A673 (cell line): ENCODE measurements around the gene TXNDC16. TPM values are rescaled to one million over a fixed set of nuclear protein-coding genes. Genes with fewer than 3 reads are reported as not detected.

Experiments
- BruUV-seq: library from RNA; stranded (reverse); fragments of 400-500 nt; replicated peaks from 2 replicates; lab custom pipeline; 2021; lab: Mats Ljungman, UMichigan
- CTCF ChIA-PET: fragments of 300-600 bp; sonication (Branson Sonifier 250); formaldehyde crosslinking; loops from one replicate; lab custom pipeline; 2022; ENCODE audit warnings: antibody characterized with exemption; lab: Charles Lee
- POLR2A ChIA-PET: fragments of 300-600 bp; sonication (Branson Sonifier 250); formaldehyde crosslinking; loops from one replicate; lab custom pipeline; 2022; ENCODE audit warnings: antibody characterized with exemption; ENCODE audit not compliant: low non-redundant PET; lab: Charles Lee
- DNase-seq: peaks from one replicate; pipeline ENCODE4 v3.0.0-alpha.2; 2015; ENCODE audit warnings: low spot score
- H3K27ac ChIP-seq: fragments of 200-600 bp; sonication (generic); 2 replicates; pipeline ENCODE4 v1.5.1; 2016; ENCODE audit warnings: mixed run types, low read depth, mild to moderate bottlenecking, mixed read lengths, antibody characterized with exemption, low read length; ENCODE audit not compliant: poor library complexity, severe bottlenecking
- H3K27me3 ChIP-seq: fragments of 200-600 bp; sonication (generic); replicated peaks from 2 replicates; pipeline ENCODE4 v1.6.1; 2017; ENCODE audit warnings: mixed run types, low read depth, mild to moderate bottlenecking, mixed read lengths, antibody characterized with exemption, low read length; ENCODE audit not compliant: insufficient read depth, poor library complexity
- H3K36me3 ChIP-seq: fragments of 200-600 bp; sonication (generic); 2 replicates; pipeline ENCODE4 v1.6.1; 2016; ENCODE audit warnings: mixed run types, mild to moderate bottlenecking, mixed read lengths, antibody characterized with exemption, low read length; ENCODE audit not compliant: insufficient read depth, poor library complexity, severe bottlenecking
- H3K4me1 ChIP-seq: fragments of 200-600 bp; sonication (generic); 2 replicates; pipeline ENCODE4 v1.6.1; 2017; ENCODE audit warnings: mixed run types, mild to moderate bottlenecking, mixed read lengths, antibody characterized with exemption, low read length; ENCODE audit not compliant: insufficient read depth, poor library complexity, severe bottlenecking
- H3K4me3 ChIP-seq: fragments of 200-600 bp; sonication (generic); 2 replicates; pipeline ENCODE4 v1.5.1; 2016; ENCODE audit warnings: low read depth, mixed run types, mild to moderate bottlenecking, mixed read lengths, low read length; ENCODE audit not compliant: poor library complexity, severe bottlenecking
- H3K9me3 ChIP-seq: fragments of 200-600 bp; sonication (generic); 2 replicates; pipeline ENCODE4 v1.6.1; 2016; ENCODE audit warnings: mixed run types, low read depth, mild to moderate bottlenecking, mixed read lengths, antibody characterized with exemption, low read length; ENCODE audit not compliant: poor library complexity, severe bottlenecking
- CTCF ChIP-seq: fragments of 300-800, 200-600 bp; sonication (generic); conservative IDR thresholded peaks from 2 replicates; pipeline ENCODE4 v1.5.1; 2017; ENCODE audit warnings: low read depth, mild to moderate bottlenecking, antibody characterized with exemption, low read length, moderate library complexity, mixed read lengths
- EZH2 ChIP-seq: fragments of 200-600 bp; sonication (generic); IDR thresholded peaks from 2 replicates; pipeline ENCODE4 v1.6.1; 2017; ENCODE audit warnings: borderline replicate concordance, low read depth, mild to moderate bottlenecking, mixed read lengths, antibody characterized with exemption, low read length; ENCODE audit not compliant: poor library complexity, severe bottlenecking
- intact Hi-C: fragments of 100-400 bp; cut with micrococcal nuclease; formaldehyde crosslinking; loops from one replicate; pipeline ENCODE4 v1.10.0; 2022; ENCODE audit not compliant: unreplicated experiment
- total RNA-seq: library from RNA; stranded (reverse); gene quantifications from 2 replicates; pipeline ENCODE4 v1.2.3, GENCODE V29; 2021

TXNDC16 gene
- total RNA-seq, 1 experiment from 2014 or later = 4.8 TPM

GRCh38 chr14:52485350-52485960 lies 66.8 kb downstream of the TXNDC16 start:
- TF ChIP-seq EZH2 (no peak), CTCF (no peak)
- no TSS peak for BruUV-seq
- no peak overlapping the region for H3K27ac ChIP-seq

GRCh38 chr14:52481864-52482263 lies 70.4 kb downstream of the TXNDC16 start:
- H3K36me3 ChIP-seq = no peaks in the 10 kb centered on the region
- CTCF ChIA-PET = no interaction called here
- POLR2A ChIA-PET = no interaction called here
- intact Hi-C loops = no loop called here
- H3K4me3 ChIP-seq = no peak overlapping the region
- no peak overlapping the region for H3K27ac ChIP-seq
- H3K27me3 ChIP-seq = no peaks in the 10 kb centered on the region
- no peak for DNase-seq
- TF ChIP-seq EZH2 = no peak
- TF ChIP-seq CTCF = no peak
- no peaks in the 10 kb centered on the region for H3K4me1 ChIP-seq
- no TSS peak for BruUV-seq
- H3K9me3 ChIP-seq = no peaks in the 10 kb centered on the region

More at GRCh38 chr14:52485350-52485960, 66.8 kb downstream of the TXNDC16 start:
- Histone ChIP-seq H3K4me3 (no peak overlapping the region), H3K27me3 (no peaks in the 10 kb centered on the region), H3K36me3 (no peaks in the 10 kb centered on the region), H3K9me3 (no peaks in the 10 kb centered on the region), H3K4me1 (no peaks in the 10 kb centered on the region)
- DNase-seq = no peak
- ChIA-PET CTCF (no interaction called here), POLR2A (interaction anchor here (0.7 kb wide), 1 partner anchor 458 kb away, joined by 3 read pairs; no protein-coding TSS in a partner anchor)
- intact Hi-C loops = no loop called here

- Histone ChIP-seq H3K4me3 (no peak overlapping the region), H3K36me3 (no peaks in the 10 kb centered on the region), H3K27ac (no peak overlapping the region), H3K4me1 (no peaks in the 10 kb centered on the region), H3K9me3 (no peaks in the 10 kb centered on the region), H3K27me3 (no peaks in the 10 kb centered on the region)
- TF ChIP-seq CTCF = peak; percentile 46; the same call in 1 of the 2 replicates
- no peak for TF ChIP-seq EZH2
- intact Hi-C loops = loop anchor here (2.0 to 10.0 kb wide), 3 partner anchors 161 to 469 kb away; partner anchors contain the start of gene PTGER2
- ChIA-PET CTCF (no interaction called here), POLR2A (no interaction called here)
- no TSS peak for BruUV-seq
- peak; percentile 29 for DNase-seq
Measured at GRCh38 chr14:52473557-52473956, 78.7 kb downstream of the TXNDC16 start.
